GM19324 (cell line): Measurements from ENCODE around the gene TCF12.
"Not testable (repeated sequence)": the region's sequence is repeated elsewhere in the genome, so short reads cannot be mapped to it uniquely, and the experiment has no call there.

Experiments used
- ATAC-seq: cut with Tn5 transposase; IDR thresholded peaks from one replicate; pipeline ENCODE4 v1.9.1; 2021; ENCODE audit warnings: mild to moderate bottlenecking, moderate library complexity; ENCODE audit not compliant: unreplicated experiment, low FRiP score

Gene TCF12

DNA sequence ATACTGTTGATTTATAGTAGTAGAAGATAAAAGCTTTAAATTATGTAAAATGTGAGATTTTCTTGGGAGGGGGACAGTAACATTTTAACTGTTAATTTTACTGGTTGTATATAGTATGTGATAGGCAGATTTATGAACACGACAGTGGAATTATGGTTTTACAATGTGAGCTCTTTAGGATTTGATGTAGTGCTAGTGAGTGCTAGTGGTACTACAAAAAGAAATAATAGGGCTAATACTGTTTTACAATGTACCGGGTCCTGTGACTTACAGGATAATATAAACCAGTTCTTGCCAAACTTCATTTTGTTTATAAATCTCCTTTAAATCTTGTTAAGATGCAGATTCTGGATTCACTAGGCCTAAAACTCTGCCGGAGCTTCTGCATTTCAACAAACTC, 165.7 kb downstream of the TCF12 start:
- no peak for ATAC-seq

DNA sequence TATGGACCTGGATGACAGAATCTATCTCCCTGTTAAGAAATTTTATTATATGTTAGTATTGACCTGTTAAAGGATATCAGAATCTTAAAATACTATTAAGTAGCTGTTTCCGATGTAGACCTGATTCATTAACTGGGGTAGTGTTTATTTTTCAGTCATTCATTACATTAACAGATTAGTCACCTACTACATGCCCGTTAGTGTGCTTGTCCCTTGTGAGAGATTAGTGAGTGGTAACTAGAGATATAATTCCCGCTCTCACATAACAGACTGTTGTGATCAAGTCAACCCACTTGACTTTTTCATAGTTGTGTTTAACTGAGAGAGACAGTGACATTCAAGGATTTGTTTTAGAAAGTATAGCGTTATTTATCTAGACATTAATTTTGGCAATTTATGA, 166.8 kb downstream of the TCF12 start:
- no peak for ATAC-seq

DNA sequence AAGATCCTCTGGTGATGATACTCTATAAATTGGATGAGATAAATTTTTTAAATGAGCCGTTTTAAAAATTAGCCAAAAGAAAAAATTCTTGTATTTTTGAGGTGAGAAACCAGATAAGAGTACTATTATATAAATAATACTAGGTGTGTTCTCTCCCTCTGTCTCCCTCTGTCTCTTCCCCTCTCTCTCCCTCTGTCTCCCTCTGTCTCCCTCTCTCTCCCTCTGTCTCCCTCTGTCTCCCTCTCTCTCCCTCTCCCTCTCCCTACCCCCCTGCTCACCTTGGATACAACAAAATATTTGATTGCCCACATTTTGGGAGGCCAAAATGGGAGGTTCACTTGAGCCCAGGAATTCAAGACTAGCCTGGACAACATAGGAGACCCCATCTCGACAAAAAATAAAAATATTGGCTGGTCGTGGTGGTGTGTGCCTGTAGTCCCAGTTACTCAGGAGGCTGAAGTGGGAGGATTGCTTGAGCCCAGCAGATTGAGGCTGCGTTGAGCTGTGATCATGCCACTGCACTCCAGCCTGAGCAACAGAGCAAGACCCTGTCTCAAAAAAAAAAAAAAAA, 168.5 kb downstream of the TCF12 start:
- ATAC-seq: no peak

DNA sequence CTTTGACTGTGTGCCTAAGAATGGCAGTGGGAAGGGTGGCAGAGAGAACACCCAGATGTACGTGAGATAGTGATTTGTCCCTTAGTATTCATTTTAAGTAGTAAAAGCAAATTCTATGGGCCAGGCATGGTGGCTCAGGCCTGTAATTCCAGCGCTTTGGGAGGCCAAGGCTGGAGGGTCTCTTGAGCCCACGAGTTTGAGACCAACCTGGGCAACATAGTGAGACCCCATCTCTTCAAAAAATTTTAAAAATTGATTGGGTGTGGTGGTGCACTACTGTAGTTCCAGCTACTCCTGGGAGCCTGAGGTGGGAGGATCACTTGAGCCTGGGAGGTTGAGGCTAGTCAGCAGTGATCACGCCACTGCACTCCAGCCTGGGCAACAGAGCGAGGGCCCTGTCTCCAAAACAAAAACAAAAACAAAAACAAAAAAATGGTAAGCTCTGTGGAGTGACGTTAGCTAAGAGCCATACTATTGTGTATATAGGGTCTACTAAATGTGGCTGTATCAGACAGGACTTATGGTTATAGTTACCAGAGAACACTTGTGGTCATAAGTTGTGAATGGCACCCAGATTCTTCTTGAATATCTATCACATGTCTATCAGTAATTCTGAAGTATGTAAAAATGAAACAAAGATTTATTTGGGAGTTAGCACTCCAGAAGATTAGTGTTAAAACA, 171.5 kb downstream of the TCF12 start:
- ATAC-seq: no peak

DNA sequence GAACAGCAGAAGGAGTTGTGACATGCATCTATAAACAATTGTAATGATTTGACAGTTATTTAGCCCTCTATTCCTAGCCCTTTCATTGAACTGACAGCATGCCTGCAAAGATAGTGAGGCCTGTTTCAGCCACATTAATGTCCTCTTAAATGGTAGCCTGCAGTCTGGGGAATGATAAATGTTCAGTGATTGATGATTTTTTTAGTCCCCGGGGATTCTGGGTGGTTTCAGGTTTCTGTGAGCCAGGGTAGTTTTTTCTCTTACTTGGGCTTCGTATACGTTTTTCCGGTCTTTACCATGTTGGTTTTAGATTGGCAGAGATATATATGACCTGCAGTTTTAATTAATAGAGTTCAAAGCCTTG, 172.0 kb downstream of the TCF12 start:
- no peak for ATAC-seq

DNA sequence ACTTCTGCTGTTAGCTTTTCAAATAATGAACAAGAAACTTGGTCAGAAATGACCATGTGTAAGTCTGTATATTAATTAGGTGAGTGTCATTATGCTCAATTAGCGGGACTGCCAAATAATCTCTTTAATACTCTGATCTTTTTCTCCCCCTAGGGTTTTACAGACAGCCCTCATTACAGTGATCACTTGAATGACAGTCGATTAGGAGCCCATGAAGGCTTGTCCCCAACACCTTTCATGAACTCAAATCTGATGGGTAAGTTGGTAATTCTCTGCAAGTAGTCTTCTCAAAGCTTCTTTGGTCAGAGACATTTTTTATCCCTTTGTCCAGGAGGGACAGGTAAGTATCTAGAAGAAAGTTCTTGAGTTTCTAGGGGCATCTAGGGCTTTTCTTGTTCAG, 173.2 kb downstream of the TCF12 start:
- ATAC-seq: no peak

DNA sequence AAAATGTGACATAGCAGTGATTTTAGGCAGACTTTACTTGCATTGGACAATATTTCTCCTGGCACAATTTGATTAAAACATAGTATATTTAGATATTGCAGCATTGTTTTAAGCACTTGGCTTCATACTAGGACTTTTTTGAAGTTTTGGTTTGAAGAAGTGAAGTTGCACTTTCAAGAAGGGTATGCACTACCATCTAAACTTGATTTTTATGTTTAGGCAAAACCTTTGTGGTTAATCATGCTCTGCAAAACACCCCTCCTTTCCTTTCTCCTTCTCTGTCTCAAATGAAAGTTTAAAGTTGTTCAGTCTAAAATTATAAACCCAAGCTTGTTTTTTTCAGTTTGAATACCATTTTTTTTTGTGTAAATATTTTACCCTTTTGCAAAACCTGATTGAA, 173.8 kb downstream of the TCF12 start:
- no peak for ATAC-seq

DNA sequence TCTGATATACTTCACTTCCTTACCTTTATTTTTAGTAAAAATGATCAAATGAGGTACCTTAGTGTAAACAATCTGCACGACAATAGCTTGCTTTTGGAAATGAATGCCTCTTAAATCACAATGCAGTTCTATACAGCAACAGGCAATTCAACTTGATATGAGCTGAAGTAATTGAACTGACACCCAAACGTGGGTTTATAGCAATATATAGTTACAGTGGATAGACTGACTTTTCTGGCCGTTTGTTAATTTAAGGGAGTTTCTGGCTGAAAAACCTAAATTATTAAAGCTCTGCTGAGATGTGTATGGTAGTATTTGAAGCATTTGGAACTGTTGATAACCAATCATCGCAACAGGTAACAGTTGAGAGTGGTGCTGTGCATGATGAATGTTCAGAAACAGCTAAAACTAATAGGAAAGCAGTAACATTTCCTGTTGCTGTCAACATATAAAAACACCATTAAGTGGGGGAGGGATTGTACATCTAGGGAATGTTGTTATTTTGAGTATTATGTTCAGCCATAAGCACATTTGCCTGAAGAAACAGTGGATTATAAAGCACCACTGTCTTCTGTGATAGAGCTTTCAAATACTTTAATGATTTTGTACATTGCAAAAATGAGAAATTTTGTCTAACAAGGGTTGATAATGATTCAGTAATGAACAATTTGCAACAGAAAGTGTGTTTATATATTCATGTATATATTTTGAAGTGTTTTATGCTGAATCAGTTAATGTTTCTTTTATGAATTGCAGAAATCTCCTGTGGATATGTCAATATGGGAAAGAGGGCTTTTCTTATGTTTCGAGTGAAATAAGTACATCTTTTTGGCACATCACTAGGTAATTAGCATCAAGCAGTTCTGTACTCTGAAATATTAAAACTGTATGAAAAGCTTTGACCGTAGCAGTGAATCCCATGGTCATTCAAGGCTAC, 176.1 kb downstream of the TCF12 start:
- ATAC-seq: no peak

DNA sequence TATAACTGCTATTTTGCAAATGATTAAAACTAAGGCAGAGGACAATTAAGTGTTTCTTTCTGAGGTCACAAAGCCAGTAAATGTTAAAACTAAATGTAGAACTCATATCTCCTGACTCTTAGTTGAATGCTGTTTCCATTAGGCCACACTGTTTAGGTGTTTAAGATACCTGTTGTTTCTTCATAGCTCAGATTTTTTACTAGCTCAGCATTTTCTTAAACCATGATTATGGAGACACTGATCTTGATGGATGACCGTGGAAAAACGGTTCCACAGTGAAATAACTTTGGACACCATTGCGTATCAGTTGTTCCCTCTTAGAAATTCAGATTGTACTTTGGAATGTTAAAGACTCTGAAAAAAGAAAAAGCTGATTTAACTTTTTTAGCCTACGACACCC, 177.5 kb downstream of the TCF12 start:
- no peak for ATAC-seq

DNA sequence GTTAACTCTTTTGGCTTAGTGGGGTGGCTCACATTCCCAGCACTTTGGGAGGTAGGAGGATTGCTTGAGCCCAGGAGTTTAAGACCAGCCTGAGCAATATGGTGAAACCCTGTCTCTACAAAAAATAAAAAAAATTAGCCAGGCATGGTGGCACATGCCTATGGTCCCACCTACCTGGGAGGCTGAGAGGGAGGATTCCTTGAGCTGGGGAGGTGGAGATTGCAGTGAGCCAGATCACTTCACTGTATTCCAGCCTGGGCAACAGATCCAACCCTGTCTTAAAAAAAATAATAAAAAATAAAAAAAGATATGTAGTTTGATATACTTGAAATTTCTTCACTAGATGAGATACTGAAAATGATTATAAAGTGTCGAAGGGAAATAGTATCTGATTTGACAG, 178.8 kb downstream of the TCF12 start:
- ATAC-seq: no peak

DNA sequence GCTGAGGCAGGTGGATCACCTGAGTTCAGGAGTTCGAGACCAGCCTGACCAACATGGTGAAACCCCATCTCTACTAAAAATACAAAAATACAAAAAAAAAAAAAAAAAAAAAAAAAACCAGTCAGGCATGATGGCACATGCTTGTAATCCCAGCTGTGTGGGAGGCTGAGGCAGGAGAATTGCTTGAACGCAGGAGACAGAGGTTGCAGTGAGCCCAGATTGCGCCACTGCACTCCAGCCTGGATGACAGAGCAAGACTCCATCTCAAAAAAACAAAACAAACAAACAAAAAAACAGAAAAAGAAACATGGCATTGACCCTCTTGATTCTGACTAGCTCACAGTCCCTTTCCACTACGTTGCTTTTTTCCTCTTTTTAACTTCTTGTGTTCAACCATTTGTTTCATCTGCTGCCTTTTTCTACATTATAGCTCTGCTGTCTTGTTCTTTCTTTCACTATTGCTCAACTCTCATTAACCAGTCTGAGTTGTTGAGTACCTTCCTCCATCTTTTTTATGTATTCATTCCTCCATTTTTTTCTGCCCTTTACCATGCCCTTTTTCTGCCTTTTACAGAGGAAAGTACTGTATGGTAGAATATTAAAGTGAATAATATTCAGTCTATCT, 179.6 kb downstream of the TCF12 start:
- ATAC-seq: not testable (repeated sequence)

DNA sequence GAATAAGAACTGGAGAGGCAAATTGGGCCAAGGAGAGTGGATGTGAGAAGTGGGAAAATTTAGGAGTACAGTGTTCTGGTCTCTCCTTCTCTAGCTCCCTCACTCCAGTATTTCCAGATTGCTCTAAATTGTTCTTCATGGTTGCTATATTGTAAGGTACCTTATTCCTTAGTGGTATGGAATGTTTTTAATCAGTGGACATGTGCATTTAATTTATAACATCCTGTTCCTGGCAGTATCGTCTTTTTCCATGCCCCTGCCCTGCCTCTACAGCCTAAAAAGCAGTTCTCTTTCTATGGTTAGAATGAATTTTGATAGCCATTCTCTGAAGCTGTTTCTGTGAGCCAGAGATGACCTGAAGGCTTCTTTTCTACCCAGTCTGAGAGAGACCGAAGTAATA, 180.5 kb downstream of the TCF12 start:
- no peak for ATAC-seq

DNA sequence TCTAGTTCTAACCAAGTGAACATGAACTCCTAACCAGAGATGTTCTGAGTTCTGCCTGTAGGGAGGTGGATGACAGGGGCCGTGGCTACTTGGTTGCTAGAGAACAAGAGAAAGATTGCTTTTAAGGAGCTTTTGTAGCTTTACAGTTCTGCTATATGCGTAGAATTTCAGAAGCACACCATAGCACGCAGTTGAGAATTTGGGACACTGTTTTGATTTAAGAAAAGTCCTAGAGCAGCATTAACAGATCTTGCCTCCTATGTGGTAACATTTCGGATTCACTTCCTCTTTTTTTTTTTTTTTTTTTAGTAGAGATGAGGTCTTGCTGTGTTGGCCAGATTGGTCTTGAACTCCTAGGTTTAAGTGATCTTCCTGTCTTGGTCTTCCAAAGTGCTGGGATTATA, 181.7 kb downstream of the TCF12 start:
- ATAC-seq: no peak

DNA sequence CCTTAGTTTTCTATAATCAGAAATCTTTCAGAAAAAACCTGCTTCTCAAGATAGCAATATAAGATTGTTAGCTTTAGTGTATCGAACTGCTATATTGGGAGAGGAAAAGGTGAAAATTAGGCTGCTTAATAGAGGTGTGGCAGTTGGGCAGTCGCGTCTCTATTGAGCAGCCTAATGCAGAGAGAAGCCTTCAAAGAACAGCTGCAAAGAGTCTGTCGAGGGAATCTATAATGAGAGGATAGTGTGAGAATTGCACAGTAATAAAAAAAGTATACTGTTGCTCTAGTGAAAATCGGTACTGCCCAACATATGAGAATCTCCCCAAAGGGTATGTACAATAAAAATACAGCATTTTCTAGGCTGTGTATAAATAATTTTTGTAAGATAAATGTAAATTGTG, 184.4 kb downstream of the TCF12 start:
- no peak for ATAC-seq

DNA sequence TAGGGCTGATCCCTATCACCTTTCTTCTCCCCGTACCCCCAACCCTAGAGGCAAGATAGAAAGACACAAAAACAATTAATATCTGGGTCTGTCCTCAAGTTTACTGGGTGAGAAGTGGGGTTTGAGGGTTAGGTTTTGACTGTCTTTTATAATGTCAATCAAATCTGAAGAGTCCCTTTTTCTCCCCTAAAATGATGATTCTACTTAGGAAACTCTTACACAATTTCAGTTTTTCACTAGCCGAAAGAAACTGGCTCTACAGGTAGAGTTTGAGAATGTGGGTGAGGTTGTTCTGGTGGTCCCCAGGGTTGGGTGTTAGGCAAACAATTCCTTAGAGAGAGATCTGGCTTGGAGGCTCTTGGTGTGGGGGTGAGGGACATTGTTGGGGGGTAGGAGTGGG, 189.9 kb downstream of the TCF12 start:
- no peak for ATAC-seq

DNA sequence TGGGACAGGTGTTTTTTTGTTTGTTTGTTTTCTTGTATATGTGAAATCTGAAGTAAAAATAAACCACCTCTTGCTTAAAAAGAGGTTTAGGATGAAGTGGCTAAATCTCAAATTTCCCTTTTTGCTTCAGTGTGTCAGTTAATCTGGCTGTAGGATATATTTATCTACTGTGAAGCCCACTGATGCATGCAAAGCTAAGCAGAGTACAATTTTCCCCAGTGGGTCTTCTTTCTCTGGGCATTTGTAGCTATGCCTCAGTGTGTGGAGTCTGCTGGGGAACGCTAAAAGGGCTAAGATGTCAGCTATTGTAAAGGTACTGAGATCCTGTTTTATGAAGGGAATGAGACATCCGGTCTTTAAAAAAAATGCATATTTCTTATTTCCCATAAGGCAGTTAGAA, 190.6 kb downstream of the TCF12 start:
- ATAC-seq: no peak

DNA sequence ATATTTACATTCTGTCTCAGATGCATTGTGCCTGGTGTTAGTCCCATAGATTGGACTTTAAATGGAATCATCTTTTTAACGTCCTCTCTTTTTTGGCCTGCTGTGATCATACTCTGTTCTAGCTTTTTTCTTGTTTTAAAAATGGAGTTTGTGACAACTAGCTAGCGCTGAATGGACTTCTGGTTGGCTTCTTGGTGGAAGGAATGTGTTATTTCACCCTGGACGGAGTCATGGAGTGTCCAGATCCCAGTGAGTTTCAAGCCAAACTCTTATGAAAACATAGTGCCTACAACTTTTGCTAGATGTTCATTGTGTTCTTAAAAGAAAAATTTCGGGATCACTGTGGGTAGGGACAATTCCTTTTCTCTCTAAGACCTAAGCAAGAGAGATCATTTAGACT, 192.6 kb downstream of the TCF12 start:
- ATAC-seq: no peak

DNA sequence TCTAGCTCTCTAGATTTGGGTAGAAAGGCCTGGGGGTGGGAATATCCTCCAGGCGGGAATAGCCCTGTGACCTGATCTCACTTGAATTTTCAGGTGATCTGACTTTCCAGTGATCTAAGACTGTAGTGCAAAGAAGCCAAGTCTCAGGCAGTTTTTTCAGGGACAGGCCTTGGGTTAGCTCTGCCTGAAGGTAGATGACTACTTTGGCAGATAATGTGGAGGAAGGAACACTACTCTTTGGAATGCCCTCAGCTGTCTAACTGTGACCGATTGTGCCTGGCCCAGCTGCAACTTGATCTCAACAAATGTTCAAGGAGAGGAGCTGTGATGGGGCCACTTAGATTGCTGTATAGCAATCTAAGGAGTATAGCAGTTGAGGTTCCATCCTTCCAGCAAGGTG, 193.7 kb downstream of the TCF12 start:
- no peak for ATAC-seq

DNA sequence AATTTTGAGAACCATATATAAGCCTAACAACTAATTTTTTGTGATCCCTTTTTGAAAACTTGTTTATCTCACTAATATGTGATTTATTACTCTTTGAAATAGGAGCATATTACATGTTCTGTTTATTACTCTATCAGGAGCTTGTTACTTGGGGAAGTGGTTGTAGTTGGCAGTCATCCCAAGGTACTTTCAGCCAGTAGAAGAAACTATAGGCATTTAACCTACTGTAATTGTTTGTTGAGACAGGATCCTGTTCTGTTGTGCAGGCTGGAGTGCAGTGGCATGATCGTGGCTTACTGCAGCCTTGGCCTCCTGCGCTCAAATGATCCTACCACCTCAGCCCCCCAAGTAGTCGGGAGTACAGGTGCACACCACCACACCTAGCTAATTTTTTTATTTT, 195.6 kb downstream of the TCF12 start:
- no peak for ATAC-seq

DNA sequence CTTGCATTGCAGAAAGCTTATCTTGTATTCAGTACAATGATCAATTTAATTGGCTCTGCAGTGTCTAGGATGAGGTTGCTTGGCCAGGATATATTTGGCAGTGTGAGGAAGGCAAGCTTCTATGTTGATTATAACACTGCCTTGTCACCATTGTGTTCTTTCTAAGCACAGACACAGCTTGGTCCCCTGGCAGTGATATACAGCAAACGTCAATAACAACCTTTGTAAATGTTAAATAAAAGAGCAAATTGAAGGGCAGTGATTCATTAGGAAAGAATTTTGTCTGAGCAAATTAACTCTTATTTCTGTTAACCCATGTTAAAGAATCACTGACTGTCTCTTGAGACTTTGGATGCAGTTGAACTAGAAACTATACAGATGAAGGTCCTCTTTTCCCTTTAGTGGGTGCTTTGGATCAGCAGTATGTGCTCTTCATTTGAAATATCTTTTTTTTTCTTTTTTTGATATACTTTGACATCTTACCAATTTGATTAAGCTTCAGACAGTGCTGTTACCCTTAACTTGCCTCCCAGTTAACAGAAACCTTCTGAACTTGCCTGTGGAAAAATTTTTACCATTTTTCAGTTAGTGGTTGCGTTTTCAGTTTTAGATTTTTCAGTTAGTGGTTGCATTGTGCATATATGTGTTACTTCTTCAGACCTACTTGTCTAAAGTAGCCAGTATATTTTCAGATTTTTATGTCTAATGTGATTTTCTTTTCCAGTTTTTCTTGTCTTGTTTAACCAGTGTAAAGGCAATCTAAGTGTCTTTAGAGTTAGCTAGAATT, 199.8 kb downstream of the TCF12 start:
- ATAC-seq: no peak
